HG02571 (cell line): Measurements from ENCODE around the gene PLEKHA7.
A peak's percentile ranks its signal among the peaks of the same experiment; 100 is the strongest.

Source experiments
- ATAC-seq: cut with Tn5 transposase; IDR thresholded peaks from one replicate; pipeline ENCODE4 v1.9.1; 2021; ENCODE audit warnings: mild to moderate bottlenecking, moderate library complexity; ENCODE audit not compliant: unreplicated experiment

PLEKHA7 gene

DNA sequence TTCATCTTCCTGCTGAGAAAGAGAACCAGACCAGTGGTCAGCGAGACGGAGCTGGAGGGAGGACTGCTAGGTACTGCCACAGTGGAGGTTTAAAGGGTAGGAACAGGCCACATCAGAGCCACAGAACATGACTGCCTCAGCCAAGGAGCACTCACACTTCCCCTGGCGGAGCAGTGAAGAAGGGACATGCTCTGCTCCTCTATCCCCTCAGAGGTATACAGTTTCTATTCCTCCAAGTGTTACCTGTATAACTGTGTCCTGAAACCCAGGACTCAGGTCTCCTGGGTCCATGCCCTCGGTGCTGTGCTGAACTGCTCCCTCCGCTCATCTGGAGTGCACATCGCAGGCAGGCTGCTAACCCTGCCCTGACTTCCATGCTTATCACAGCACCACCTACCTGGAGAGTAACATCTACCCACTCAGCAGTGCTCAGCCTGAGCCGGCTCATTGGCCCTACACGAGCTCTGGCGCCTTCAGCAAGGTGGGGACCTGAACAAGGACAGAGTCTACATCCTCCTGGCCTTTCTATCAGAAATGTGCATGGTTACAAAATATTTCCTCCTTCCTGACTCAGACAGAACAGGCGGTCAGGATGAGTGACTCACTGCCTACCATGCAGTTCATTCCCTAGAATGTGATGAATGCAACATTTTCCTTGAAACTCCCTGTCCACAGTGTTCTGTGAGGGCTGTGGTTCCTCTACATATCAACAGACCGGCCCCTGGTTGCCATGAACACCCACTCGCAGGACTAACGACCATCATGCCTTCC, 222.8 kb downstream of the PLEKHA7 start:
- no peak for ATAC-seq

DNA sequence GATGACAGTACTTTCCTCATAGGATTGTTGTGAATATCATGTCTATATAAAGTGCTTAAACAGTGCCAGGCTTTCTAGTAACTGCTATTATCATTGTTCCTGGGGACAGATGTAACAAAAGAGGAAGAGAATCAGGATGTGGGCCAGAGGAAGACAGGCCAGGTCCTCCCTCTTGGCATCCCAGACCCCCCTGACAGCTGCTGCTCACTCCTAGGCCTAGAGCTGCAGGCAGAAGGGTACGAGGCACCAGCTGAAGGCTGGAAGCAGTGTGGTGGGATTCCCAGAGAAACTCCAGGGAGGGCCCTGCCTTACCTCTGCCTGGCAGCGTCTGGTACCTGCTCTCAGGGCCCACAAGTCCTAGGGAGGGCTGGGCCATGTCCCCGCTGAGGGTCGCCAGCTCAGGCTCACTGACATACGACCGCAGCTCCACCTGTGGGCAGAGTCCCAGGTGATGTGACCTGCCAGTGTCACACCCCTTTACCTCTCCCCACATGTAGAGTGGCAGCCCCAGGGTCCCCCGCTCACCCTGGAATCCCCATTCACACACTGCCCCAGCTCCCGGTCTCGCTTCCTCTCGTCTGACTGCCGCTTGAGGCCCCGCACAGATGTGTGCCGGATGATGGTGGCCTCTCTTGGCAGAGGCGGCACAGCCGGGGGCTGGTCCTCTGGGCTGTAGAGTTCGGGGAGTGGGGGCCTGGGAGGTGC, 223.6 kb downstream of the PLEKHA7 start:
- no peak for ATAC-seq

DNA sequence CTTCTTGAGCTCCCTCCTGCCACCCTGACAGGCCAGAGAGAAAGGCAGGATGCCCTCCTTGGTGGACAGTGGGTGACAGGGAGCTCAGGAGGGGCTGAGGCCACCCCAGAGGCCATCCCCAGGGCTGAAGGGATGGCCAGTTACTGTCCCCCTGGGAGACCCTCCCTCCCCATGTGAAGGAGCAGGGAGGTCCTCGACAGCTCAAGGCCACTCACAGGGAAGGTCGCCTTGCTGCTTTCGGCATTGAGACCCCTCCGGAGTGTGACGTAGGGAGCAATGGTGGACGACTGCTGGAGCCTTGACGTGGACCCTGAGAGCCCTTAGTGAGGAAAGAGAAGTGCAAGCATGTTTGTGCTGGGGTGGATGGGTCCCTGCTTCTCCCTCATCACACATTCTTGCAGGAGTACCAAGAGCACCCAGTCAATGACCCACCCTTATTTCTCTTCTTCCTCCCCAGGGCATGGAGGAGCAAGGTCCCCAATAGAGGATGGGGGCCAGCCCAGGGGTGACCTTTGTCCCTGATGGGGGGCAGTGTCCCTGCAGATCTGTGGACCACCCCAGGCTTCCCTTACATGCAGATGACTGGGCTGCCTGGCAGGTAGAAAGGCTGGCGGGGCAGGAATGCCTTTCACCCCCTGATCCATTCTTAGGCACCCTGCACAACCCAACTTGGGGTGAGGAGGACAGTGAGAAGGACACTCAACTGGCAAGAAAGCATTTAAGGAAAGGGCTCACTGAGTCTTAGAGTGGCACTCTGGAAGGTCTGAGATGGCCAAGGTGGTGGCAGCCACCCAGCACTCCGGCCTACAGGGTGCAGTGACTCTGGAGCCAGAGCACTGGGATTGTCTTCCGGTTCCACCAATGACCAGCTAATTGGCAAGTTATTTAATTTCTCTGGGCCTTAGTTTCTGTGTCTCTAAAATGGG, 224.4 kb downstream of the PLEKHA7 start:
- ATAC-seq: no peak

DNA sequence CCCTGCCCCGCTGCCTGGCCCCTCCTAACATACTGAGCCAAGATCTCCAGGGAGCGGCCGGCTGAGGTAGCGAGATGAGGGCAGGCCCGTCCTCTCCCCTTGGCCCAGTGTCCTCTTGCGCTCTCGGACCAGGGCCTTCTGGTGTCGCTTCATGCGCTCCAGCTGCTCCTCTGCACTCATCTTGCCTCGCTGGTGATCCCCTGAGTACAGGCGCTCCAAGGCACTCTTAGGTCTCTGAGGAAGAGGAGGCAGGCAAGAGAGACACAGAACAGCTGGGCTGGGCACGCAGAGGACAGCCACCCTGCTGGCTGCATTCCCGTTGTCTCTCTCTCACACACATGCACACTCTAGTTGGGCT, 225.2 kb downstream of the PLEKHA7 start:
- no peak for ATAC-seq

DNA sequence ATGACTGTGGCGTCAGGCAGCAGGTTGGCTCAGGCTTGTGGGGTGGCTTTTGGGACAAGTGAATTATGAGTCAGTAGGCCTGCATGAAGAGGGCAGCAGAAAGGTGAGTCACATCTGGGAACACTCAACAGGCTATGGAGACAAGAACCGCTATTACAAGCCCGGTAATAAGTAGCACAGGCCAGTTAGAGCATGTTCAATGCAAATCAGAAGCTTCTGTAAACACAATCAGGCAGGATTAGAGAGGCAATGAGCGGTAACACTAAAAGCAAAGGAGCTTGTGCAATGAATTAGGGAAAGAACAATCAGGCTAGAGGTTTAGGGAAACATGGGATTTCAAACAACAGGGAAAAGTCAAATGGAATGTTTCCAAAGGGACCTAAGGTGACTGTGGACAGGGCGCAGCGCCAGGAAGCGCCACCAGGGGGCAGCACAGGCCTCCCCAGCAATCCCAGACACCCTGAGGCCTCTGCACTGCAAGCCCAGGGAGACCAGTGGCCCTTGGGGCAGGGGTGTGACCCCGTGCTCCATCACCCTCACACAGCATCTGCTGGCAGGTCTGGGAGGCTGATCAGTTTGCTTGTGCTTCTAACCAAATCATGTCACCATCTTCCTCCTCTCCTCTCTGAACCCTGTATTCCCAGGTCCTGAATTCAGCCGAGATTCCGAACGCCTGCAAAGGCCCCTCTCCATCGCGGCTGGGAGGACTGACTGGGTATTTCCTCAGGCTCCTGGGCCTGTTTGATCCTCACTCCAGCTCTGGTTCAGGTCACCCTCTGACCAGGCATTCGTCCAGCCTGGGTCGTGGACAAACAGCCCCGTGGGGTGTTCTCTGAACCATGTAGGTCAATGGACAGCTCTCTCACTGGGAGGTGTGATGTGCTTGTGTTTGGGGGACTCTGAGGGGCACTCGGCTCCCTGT, 225.8 kb downstream of the PLEKHA7 start:
- peak; percentile 64 for ATAC-seq

DNA sequence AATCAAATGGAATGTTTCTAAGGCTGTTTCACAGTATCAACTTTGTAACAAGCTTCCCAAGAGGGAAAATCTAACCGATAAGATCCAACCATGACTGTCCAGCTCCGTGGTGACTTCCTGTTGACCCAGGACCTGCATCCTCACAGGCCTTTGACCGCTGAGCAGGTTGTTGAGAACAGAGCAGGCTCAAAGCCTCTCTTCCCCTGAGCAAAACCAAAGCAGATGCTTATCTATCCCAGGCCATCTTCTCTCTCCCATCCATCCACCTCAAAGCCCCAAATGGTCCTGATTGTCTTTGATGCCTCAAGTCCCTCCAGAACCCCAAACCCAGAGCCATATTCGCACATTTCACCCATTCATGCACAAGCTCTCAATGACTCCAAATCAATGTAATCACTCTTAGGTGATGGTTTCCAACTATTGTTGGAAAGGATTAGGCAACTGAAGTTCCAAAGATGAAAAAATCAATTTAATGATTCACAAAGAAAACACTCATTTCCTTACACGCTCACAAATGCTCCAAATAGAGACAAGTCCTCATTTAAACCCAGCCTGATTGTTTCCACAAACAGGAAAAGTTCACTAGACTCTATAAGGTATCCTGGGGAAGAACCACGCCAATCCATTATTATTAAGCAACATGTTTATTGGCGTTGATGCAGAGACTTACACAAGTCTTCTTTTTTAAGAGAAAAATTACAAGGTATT, 227.0 kb downstream of the PLEKHA7 start:
- ATAC-seq: no peak

DNA sequence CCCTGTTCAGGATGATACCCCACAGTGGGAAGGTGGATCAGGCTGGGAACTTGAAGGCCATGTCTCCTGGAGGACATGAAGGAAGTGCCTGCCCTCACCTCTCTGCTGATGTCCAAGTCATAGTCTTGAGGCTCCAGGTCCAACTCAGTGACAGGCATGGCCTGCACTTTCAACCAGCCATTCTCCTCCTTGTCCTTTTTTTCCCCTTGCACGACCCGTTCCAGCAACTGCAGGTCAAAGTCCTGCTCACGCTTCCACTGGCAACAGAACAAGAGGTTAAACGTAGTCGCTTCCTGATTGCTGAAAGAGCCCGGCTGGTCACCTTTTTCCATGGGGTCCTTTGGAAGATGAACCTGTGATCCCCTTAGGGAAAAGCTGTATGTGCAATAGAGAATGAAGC, 228.1 kb downstream of the PLEKHA7 start:
- ATAC-seq: no peak

DNA sequence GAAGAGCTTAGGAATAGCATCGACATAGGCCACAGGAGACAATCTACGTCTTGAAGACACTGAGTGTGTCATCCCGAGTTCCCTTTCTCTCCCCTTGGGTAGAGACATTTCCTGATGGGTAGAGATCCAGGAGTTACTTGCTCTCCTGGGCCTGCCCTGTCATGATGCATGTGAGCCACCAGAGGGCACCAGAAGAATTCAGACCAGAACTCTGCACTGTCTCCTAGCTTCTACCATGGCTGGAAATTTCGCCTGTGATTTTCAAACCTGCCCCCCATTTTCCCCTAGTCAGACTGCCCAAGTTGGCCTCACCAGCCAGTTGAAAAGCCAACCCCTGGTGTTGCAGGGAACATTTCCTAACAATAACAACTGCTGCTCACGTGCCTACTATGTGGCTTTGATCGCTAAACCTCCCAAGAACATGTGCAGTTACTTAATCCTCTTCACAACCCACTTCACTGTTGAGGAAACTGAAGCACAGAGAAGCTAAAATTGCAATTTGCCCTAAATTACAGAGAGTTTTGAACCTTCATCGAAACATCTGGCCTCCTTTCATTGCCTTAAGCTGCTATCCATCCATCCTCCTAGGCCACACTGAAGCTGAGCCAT, 228.6 kb downstream of the PLEKHA7 start:
- peak; percentile 74 for ATAC-seq

DNA sequence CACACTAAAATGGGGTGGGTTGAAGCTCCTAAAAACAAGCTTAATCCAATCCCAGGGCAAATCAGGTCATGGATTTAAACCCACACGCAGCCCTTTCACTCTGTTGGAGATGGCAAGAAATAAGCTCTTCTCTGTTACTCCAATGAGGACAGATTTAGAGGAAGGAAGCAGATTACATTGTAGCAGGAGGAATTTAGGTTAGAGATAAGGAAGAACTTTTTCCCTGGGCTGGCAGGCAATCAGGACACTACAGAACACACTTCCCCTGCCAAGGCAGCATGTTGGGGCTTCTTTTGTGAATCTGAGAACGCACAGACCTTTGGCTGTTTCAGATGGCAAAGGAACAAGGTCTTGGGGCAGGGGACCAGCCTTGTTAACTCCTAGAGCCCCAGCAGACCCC, 229.5 kb downstream of the PLEKHA7 start:
- ATAC-seq: no peak

DNA sequence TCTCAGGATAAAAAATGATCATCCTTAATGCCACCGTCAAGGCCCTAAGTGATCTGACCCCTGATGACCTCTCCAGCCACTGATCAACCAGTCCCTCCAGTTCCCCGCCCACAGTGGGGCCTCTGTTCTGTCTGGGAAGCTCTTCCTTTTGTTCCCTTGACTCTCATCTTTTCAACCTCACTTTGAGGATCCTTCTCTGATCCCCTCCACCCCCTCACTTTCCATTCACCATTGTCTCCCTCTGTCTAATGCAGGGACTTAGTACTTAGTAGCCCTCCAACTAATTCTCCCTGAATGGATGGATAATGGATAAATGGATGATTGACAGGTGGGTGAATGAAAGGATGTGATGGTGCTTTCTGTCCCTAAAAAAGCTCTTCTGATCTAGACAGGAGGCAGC, 230.1 kb downstream of the PLEKHA7 start:
- no peak for ATAC-seq

DNA sequence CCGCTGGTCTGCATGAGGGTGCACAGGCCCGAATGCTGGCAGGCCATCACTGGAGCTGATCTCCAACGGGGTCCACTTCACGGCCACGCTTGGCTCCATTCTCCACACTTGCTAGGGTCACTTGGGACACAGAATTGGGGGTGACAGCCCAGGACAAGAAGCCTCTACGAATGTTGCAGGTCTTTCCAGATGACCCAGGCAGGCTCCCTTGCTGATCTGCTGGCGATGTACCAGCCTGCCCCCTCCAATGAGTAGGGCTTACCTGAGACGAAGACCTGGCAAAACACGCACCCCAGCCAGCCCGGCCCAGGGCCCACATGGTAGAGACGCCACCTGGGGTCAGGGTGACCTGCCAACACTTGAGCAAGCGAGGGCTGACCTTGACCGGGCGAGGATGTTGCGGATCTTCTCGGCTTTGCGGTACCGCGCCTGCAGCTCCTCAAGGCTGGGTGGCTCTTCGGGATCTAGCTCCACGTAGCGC, 230.9 kb downstream of the PLEKHA7 start:
- ATAC-seq: no peak

DNA sequence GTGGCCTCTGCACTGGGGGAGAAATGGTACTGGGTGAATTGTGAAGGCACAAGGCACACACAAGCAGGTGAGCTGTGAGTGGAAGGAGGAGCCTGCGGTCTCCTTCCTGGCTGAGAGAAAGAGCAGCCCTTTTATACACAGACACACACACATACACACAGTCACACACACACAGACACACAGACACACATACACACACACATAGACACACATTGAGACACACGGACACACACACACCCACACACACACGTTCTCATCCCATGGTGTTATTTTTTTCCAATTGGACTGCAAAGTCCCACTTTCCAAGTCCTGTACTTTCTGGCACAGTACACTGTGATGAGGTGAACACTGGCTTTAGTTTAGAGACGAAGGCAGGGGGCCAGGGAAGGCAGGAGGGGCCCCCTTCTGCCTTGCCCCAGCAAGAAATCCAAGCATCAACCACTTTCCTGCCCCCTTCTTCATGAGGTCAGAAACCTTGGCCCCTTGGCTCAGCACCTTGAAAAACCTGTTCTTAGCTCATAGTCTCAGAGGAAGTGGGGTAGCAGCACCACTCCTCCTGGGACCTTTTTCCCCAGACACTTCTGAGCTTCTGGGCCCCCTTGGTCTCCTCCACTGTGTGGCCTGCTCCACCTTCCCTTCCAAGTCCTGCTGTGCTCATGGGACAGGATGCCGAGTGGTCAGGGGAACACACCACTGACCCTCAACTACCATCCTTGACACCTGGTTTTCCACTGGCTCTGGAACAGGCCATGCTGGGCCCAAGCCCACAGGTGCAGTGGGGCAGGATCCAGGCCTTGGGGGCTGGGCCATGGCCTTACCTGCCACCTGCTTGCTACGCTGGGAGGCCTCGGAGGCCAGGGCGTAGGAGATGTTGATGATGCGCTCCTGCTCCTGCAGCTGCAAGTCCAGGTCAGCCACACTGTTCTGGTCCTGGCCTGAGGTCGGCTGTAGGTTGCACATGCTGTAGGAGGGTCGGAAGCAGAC, 232.0 kb downstream of the PLEKHA7 start:
- no peak for ATAC-seq

DNA sequence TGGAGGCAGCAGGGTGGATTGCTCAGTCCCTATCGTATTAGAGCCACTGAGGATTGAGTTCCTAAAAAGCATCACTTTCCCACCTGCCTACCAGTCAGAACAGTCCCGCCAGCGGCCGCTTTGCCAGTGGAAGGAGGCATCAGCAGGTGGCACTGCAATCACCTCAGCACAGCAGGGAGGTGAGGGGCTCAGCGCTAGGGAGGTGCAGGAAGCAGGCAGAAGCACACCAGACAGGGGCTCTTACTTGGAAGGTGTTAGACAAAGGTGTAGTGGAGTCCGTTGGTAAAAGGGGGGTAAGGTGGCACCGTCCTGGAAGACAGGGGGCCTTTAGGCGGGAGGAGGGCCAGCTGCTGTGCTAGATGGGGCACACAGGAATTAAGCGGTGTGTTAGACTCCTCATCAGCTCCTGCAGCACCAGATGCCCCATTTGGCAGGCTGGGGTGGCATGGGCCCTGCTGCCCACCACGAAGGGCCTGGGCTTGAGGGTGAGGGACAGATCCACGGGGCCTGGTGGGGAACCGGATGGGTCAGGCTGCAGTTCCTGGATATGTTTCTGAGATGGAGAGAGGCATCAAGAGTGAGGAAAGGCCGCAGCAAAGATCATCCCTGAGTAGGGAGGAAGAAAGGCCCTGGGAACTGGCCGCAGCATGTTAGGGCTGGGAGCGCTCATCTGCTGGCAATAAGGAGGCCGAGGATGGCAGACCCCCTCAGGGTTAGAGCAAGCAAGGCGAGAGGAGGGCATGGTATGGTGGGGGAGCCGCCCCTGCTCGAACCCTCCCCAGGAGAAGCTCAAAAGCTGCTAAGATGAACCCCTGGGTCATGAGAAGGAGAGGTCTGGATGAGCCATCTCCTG, 233.3 kb downstream of the PLEKHA7 start:
- no peak for ATAC-seq

DNA sequence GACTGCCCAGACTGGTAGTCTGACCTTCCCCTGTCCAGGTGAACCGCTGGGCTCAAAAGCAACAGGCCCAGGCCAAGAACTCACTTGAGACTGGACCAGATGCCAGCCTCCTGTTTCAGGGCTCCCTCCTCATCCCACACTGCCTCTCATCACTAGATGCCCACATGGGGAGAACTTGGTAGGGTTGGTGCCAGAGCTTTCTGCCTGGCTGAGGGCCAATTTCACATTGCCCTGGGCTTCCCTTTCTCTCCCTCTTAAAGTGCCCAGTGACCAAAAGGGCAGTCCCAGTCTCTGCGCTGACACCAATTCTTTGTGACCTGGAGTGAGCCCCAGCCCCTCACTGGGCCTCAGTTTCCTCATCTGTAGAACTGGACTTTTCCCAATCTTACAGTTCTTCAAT, 234.1 kb downstream of the PLEKHA7 start:
- ATAC-seq: no peak

DNA sequence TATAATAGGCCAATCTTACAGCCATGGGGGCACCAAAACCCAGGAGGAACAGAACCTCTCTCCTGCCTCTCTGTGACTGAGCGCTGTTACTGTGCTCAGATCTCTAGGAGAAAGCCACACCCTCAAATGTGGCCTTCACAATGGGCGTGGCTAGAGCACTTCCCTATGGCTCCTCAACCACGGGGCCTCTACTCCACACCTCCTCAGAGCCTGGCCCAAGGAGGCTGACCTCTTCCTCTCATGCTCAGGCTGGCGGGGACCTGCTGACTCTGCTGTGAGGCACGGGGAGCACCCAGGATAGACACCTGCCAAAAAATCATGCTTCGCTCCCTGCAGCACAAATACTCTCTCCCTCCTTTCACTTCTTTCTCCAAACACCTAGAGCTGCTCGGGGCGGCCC, 234.8 kb downstream of the PLEKHA7 start:
- ATAC-seq: no peak

DNA sequence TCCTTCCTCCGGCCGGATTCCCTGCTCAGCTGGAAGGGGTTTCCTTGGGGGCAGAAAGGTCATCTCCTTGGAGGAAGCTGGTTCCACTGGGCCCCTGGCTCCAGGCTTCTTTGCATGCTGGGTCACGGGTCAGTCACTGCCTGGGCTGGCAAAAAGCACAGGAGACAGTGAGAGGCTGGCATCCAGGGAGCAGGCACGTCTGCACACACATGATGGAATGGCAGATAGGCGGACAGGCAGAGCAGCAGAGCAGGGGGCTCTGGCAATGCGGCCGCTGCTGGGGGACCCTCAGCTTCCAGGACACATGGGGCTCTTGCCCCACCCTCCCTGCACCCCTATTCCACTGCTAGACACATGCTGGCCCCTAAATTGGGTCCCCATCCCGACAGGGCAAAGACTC, 235.3 kb downstream of the PLEKHA7 start:
- ATAC-seq: no peak

DNA sequence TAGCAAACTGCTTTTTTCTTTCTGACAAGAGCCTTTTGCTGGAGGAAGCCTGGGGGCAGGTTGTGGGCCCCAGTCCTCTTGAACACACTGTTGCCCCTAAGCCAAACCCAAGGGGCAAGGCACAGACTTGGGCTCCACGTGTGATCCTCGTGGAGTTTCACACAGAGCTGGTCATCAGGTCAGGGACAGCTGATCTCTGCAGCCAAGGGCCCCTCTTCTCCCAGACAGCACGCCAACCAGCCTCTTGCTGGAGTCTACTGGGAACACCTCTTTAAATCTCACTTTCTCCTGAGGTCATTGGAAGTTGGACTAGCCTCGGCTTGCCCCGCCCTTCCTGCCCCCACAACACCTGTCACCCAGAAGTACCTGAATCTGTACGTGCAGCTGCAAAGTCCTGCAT, 235.9 kb downstream of the PLEKHA7 start:
- ATAC-seq: no peak
